Suppressor macrophage treated with lipopolysaccharide for 1 hour (primary cell): ENCODE results near the gene PANK2.
"Not testable (repeated sequence)": the region's sequence is repeated elsewhere in the genome, so short reads cannot be mapped to it uniquely, and the experiment has no call there.

Source experiments
- DNase-seq, 3 donors: peaks; one replicate each; pipeline ENCODE4 v3.0.0-alpha.2; 2020 to 2022

The PANK2 gene

DNA sequence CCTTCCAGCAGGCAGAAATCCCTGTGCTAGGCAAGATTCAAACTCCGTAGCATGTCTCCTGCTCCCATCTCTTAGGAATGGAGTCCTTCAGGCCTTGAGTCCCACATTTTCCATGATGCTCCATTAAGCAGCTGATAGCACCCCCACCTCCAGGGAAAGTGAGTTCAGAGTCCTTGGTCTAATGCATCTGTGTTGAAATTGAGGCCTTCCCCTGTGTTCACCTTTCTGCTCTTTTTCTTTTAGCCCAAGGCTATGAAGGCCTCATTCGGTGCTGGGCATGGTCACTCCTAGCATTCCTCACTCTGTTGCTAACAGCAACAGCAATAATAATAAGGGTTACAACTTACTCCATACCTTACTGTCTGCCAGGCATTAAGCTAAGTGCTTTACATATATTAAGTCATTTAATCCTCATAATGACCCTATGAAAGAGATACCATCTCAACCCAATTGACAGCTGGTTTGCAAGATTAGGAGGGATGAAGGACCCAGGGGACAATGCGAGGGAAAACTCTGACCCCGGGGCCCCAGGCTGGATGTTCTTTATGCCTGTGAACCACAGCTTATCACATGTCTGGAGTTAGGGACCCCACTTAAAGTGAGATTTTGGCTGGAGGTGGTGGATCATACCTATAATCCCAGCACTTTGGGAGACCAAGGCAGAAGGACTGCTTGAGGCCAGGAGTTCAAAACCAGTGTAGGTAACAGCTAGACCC, 17.5 kb upstream of the PANK2 start:
- DNase-seq, result no peak

DNA sequence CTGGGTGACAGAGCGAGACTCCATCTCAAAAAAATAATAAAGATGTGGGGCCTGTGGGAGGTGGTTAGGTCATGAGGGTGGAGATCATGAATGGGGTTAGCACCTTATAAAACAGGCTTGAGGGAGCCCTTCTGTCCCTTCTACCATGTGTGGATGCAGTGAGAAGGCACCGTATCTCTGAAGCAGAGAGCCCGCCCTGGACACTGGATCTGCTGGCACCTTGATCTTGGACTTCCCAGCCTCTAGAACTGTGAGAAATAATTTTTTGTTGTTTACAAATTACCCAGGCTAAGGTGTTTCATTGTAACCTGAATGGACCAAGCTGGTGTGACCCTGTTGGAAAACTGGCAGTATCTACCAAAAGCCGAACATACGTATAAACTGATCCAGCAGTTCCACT, 15.7 kb upstream of the PANK2 start:
- no peak for DNase-seq

DNA sequence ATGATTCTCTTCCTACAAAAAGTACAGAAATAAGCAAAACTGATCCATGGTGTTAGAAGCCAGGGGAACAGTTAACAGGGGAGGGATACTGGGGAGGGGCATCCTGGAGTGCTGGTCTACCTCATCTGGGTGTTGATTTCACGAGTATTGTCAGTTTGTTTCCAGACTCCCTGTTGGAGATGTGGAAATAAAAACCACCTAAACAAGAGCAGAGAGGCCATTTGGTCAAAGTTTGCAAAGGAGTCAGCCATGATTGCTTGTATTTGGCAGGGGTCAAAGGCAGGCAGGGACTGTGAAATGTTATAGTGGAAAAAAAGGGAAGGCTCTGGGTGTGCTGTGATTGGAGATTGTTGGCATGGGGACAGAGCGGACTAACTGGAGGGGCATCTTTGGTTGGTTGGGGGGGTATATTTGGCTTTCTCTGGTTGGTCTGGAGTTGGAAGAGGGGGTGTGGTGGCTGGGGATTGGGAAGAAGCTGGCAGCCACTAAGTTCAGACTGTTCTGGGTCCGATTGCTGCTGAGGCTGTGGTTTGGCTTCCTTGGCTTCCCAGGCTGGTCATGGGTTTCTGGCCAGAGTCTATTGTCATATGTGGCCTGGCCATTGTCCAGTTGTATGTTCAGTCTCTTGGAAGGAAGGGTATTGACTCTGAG, 14.9 kb upstream of the PANK2 start:
- no peak for DNase-seq

DNA sequence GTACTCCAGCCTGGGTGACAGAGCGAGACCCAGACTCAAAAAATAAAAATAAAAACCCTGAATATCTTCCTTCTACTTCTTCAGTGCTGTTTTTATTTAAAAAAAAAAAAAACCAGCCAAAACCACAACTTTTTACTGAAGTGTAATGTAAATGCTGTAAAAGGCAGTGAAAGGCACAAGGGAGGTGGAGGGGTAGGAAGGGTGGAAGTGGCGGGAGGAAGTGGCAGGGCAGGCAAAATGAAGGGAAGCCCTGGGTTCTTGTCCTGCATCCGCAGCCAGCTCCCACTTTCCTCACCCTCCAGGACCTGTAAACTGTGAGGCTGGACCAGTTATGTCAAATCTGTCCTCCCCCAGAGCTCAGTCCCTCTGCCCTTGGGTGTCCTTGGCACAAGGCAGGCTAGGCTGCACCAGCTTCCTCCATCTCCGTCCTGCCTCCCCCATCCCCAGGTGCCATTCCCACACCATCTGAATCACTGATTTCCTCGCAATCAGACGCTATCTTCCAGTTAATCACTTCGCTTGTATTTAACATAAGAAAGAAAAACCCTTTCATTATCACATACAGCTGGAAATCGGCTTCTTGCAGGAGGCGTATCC, 13.7 kb upstream of the PANK2 start:
- no peak for DNase-seq

DNA sequence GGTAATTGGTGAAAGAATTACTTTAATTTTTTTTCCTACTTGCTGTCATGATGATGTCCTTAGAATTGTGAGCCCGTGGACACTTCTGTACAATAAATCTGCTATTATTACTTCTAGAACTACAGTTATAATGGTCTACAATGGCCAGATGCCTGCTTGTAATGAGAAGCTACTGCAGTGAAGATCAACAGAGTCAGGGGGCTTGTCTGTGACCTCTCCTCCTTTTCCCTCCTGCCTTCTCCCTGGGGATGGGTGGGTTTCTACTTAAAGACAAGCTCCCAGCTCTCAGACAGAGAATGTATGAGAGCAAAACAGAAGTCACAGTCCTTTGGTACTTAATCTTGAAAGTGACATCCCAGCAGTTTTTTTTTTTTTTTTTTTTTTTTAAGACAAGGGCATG, 13.2 kb upstream of the PANK2 start:
- DNase-seq, result no peak

DNA sequence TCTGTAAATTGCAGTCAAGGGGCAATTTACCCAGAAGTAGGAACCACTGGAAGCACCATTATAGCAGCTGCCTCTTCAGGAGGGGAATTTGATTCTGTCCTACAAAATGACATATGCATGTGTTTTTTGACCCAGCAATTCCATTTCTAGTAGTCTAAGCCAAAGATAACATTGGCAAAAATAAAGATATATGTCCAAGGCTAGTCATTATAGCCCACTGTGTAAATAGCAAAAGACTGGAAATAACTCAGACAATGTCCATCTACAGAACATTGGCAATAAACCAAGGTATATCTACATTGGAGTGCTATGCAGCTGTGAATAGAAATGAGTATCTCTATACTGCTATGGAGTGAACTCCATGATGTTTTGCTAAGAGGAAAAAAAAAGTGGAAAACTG, 12.5 kb upstream of the PANK2 start:
- no peak for DNase-seq

DNA sequence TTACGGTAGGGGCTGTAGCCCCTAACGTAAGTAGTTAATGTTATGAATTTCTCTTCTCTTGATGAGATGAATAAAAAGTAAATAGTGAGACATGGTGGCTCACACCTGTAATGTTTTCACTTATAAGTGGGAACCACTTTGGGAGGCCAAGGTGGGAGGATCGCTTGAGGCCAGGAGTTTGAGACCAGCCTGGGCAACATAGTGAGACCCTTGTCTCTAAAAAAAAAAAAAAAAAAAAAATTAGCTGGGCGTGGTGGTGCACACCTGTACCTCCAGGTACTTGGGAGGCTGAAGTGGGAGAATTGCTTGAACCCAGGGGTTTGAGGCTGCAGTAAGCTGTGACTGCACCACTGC, 10.3 kb upstream of the PANK2 start:
- DNase-seq, result not testable (repeated sequence)

DNA sequence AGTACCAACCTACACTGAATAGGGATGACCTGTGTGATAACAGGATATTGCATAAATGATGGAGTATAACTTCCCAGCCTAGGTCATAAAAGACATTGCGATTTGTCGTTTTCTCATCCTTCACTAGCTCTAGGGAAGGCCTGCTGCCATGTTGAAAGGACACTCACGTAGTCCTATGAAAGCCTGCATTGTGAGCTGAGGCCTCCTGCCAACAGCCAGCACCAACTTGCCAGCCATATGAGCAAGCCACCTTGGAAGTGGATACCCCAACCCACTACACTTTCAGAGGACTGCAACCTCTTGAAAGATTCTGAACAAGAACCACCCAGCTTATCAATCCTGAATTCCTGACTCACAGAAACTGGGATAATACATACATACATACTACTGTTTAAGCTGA, 3.5 kb upstream of the PANK2 start:
- no peak for DNase-seq

DNA sequence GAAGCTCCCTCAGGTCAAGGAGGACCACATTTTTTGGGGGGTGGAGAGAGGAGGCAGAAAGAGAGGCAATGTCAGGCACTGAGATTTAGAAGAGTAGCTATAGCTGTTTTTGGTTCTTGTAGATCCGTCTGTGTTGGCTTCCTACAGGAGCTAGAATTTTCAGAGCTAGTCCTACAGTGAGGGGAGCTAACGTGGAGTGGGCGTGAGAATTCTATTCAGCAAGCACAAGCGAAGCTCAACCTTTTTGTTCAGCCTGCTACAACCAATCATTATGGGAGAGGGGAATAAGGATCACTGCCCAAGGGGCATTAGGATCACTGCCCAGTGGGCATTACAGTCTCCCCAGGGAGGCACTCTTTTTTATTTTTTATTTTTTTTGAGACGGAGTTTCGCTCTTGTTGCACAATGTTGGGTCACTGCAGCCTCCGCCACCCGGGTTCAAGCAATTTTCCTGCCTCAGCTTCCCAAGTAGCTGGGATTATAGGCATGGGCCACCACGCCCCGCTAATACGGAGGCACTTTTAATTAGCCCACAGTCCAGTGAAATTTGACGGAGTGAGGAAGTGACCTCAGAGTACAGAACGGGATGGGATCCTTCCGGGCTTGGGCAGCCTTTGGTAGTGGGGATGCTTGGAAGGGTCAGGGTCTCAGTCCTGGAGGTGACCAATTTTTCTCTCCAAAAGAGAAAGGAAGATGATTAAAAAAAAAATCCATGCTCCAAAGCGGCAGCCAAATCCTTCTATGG, 1.1 kb upstream of the PANK2 start:
- peak; percentile 45 to 48 (median 46) for DNase-seq

DNA sequence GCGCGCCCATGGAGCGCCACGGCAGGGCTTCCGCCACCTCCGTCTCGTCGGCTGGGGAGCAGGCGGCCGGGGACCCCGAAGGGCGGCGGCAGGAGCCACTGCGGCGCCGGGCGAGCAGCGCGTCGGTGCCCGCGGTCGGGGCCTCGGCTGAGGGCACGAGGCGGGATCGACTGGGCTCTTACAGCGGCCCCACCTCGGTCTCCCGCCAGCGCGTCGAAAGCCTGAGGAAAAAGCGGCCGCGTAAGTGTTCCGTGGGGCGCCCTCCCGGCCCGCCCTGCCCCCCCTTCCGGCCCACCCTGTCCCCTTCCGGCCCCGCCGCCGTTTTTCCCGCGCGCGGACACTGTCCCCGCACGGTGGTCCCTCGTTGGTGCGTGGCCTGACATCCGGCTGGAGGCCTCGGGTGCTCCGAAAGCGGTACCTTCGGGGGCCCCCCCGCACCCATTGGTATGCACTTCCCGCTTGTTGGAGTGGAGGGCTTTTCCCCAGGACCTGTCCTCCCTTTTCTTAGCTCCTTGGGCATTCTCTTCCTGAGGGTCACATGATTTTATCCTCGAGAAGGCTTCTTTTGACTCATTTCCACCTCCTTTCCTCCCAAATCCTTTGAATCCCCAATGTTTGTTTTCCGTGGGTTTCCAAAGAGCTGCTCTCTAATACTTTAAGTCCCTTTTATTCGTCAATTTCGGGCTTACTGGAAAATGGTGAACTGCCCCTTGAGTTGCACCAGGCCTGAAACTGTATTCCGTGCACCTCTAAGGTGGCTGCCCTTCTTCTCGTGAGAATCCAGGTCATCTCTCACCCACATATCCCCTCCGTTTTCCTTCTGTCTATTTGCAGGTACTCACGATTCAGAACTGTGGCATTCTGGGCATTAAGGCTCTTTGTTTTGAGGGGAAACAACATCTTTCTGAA, 556 bp downstream of the PANK2 start:
- DNase-seq, result peak; percentile 48 to 75 (median 63)

DNA sequence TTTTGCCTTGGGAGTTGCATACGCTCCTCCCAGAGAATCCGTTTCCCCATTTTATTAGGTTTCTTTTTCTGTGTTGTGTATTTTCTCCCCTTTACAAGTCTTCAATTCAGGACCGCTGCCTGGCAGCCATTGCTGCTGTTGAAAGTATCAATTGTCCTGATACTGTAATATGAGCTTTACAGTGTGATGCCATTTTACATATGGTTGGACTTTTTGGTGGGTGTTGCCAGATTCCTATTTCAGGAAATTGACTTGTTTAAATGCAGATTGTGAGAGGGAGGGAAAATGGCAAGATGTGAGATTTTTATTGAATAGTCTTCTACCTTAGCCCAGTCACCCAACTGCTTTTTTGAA, 1.2 kb downstream of the PANK2 start:
- peak; percentile 52 to 66 (median 55) for DNase-seq

DNA sequence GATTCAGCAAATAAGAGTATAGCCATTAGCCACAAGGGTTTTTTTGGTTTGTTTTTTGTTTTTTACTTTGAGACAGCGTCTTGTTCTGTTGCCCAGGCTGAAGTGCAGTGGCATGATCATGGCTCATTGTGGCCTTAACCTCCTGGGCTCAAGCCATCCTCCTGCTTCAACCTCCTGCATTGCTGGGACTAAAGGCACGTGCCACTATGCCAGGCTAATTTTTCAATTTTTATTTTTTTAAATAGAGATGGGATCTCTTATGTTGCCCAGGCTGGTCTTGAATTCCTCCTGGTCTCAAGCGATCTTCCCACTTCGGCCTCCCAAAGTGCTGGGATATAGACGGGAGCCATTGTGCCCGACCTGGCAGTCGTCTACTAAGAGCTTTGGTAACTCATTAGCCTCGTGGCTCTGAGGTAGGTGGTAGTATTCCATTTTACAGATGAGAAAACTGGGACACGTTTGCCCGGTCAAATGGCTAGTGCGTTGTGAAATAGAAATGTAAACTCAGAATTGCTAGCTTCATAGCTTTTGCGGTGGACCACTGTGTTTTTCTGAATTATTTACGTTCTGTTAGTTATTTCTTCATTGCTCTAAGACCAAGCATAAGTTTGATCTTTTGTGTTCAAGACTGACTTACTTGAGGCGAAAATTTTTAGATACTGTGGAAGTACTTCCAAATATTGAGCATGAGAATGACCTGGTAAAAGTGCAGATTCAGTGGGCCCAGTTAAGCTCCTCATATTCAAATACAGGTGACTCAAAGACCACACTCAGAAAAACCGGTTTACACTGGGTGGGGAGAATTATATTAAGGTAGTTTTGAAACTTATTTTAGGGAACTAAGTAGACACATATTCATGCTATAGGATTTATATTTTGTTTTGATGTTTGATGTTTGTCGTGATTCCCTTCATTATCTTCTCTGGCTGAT, 2.1 kb downstream of the PANK2 start:
- no peak for DNase-seq

DNA sequence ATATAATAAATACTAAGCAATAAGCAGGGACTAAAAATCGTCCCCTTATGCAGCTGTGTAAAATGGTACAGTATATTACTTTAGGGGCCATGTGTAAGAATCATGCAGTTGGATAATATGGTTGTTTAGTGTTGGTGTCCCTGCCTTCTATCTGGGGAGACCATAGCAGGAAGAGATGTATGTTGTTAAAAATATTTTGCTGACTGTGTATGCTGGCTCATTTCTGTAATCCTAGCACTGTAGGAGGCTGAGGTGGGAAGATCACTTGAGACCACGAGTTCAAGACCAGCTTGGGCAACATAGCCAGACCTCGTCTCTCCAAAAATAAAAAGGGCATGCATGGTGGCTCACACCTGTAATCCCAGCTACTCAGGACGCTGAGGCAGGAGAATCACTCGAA, 5.6 kb downstream of the PANK2 start:
- DNase-seq, result no peak

DNA sequence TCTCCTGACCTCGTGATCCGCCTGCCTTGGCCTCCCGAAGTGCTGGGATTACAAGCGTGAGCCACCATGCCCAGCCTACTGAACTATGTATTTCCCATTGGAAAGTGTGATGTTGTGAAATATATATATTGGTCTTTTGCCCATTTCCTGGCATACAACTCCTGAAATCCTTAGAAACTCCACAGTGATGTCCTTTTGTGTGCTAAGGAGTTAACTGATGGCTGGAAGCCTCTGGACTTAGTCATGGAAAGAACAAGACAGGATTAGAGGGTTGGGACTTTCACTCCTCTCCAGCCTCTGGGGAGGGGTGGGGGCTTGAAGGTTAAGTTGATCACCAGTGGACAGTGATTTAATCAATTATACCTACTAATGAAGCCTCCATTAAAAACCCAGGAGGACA, 7.1 kb downstream of the PANK2 start:
- DNase-seq, result no peak

DNA sequence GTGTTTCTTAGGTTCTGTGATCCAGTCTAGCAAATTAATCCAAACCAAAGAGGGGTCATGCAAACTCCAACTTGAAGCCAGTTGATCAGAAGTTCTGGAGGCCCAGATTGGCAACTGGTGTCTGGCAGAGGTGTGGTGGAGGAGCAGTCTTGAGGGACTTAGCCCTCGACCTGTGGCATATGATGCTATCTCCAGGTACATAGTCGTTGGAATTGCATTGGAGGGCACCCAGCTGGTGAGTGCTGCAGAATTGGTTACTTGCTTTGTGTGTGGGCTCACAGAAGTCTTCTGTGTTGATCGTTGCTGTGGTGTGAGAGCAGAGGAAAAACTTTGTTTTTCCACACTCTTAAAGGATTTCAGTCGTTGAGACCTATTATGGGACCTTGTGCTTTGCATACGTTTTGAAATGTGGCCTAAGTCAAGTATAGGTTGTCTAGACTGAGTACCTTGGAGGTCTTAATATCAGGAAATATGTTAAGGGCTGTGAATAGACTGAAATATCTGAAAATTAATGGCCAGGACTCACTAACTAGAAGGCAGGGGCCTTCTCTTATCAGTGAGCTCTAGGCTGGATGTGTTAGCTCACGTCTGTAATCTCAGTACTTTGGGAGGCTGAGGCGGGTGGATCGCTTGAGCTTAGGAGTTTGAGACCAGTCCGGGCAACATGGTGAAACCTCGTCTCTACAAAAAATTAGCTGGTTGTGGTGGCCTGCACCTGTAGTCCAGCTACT, 7.8 kb downstream of the PANK2 start:
- no peak for DNase-seq

DNA sequence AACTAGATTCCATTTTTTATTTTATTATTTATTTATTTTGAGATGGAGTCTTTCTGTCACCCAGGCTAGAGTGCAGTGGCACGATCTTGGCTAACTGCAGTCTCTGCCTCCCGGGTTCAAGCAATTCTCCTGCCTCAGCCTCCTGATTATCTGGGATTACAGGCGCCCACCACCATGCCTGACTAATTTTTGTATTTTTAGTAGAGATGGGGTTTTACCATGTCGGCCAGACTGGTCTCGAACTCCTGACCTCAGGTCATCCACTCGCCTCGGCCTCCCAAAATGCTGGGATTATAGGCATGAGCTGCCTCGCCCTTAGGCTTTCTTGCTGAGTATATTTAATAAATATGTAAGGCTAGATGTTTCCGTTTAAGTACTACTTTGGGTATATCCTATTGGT, 9.0 kb downstream of the PANK2 start:
- DNase-seq, result not testable (repeated sequence)

DNA sequence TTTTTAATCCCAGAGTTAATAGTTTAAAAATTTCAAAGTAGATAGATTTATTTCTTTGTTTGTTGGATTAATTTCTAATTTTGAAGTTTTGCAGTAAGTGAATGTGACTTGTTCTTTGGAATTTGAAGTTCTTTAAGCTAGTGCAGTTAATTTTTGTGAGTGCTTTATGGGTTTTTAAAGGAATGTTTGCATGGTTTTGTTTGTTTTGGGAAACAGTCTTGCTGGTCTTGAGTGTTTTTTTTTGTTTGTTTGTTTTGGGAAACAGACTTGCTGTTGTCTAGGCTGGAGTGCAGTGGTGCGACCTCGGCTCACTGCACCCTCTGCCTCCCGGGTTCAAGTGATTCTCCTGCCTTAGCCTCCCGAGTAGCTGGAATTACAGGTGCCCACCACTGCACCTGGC, 9.5 kb downstream of the PANK2 start:
- no peak for DNase-seq

DNA sequence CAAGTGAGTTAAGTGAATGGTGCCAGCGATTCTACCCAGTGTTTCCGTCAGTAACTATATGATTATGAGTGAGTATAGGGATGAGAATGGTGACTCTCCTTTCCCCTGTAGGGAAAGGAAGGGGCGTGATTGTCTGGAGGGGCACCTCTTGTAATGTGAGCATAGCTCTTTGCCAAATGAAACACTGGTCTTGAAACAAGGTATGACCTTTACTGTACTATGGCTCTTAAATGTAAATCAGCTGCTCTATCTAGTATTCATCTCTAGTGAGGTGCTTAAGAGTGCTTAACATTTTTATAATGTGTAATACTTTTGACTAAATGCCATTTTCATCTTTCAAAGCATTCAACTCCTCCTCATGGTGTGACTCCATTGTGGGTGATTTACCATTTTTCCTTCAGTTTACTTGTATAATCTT, 11.0 kb downstream of the PANK2 start:
- no peak for DNase-seq

DNA sequence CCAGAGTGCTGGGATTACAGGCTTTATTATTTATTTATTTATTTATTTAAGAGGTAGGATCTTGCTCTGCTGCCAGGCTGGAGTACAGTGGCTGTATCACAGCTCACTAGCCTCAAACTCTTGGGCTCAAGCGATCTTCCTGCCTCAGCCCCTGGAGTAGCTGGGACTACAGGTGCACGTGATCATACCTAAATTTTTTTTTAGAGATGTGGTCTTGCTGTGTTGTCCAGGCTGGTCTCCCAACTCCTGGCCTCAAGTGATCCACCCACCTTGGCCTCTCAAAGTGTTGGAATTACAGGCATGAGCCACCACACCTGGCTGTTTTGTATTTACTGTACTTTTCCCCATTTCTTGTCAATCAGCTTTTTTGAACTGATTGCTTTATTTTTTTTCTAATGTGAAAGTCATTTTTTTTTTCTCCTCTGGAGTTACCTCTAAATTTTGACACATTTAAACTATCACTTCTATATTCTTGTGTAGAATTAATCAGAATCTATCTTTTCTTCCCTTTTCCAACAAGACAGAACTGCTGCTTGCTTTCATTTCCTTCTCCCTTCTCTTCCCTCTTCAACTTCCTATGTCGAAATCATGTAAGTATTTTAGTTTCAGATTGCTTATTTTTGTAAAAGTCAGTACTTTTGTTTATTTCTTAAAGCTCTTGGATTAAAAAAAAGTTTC, 12.0 kb downstream of the PANK2 start:
- peak; percentile 58 to 91 (median 85) for DNase-seq
